H9 (cell line): ENCODE data around the gene IL10RA. TPM values are rescaled to one million over a fixed set of nuclear protein-coding genes. Genes with fewer than 3 reads are reported as not detected.

Experiments used
- DNase-seq: peaks from one replicate; pipeline ENCODE4 v3.0.0-alpha.2; 2017
- H2AFZ ChIP-seq: one replicate; pipeline ENCODE4 v1.6.1; 2013; ENCODE audit warnings: mild to moderate bottlenecking, low read length, control low read depth, moderate library complexity
- H2AK5ac ChIP-seq: 2 replicates; pipeline ENCODE4 v1.6.1; 2013; ENCODE audit warnings: low read length, control low read depth, mixed read lengths; ENCODE audit not compliant: insufficient read length
- H2BK120ac ChIP-seq: one replicate; pipeline ENCODE4 v1.6.1; 2013; ENCODE audit warnings: low read depth, mild to moderate bottlenecking, low read length, control low read depth, inconsistent platforms; ENCODE audit not compliant: poor library complexity, severe bottlenecking
- H2BK12ac ChIP-seq: 2 replicates; pipeline ENCODE4 v1.6.1; 2013; ENCODE audit warnings: low read length, control low read depth, mixed read lengths, low read depth; ENCODE audit not compliant: insufficient read length
- H2BK15ac ChIP-seq: 2 replicates; pipeline ENCODE4 v1.6.1; 2013; ENCODE audit warnings: low read depth, low read length, control low read depth
- H2BK20ac ChIP-seq: one replicate; pipeline ENCODE4 v1.6.1; 2013; ENCODE audit warnings: low read depth, mild to moderate bottlenecking, low read length, control low read depth, inconsistent platforms; ENCODE audit not compliant: poor library complexity, severe bottlenecking
- H2BK5ac ChIP-seq: 2 replicates; pipeline ENCODE4 v1.6.1; 2013; ENCODE audit warnings: low read length, control low read depth, mixed read lengths; ENCODE audit not compliant: insufficient read length
- H3K14ac ChIP-seq: 2 replicates; pipeline ENCODE4 v1.6.1; 2013; ENCODE audit warnings: low read length, control low read depth; ENCODE audit not compliant: insufficient read depth
- H3K18ac ChIP-seq: 2 replicates; pipeline ENCODE4 v1.6.1; 2013; ENCODE audit warnings: low read depth, mild to moderate bottlenecking, mixed read lengths, low read length, control low read depth; ENCODE audit not compliant: insufficient read length
- H3K23ac ChIP-seq: 2 replicates; pipeline ENCODE4 v1.6.1; 2013; ENCODE audit warnings: low read length, control low read depth, mixed read lengths, low read depth; ENCODE audit not compliant: insufficient read length
- H3K23me2 ChIP-seq: 2 replicates; pipeline ENCODE4 v1.6.1; 2013; ENCODE audit warnings: low read depth, mild to moderate bottlenecking, mixed read lengths, low read length, control low read depth; ENCODE audit not compliant: insufficient read length, poor library complexity, severe bottlenecking
- H3K27ac ChIP-seq: 2 replicates; pipeline ENCODE4 v1.5.1; 2013; ENCODE audit warnings: low read length, control low read depth, mixed read lengths, low read depth; ENCODE audit not compliant: insufficient read length
- H3K27me3 ChIP-seq: 2 replicates; pipeline ENCODE4 v1.6.1; 2013; ENCODE audit warnings: low read length, control low read depth, inconsistent platforms; ENCODE audit not compliant: insufficient read depth
- H3K4ac ChIP-seq: 2 replicates; pipeline ENCODE4 v1.6.1; 2013; ENCODE audit warnings: low read depth, mild to moderate bottlenecking, control low read depth, inconsistent platforms, low read length, moderate library complexity
- H3K4me1 ChIP-seq: 2 replicates; pipeline ENCODE4 v1.6.1; 2013; ENCODE audit warnings: low read length, control low read depth, inconsistent platforms; ENCODE audit not compliant: insufficient read depth
- H3K4me2 ChIP-seq: 2 replicates; pipeline ENCODE4 v1.6.1; 2013; ENCODE audit warnings: low read length, control low read depth, mixed read lengths; ENCODE audit not compliant: insufficient read length, insufficient read depth
- H3K56ac ChIP-seq: 2 replicates; pipeline ENCODE4 v1.6.1; 2013; ENCODE audit warnings: low read depth, mild to moderate bottlenecking, mixed read lengths, low read length, control low read depth; ENCODE audit not compliant: insufficient read length
- H3K79me1 ChIP-seq: 2 replicates; pipeline ENCODE4 v1.6.1; 2013; ENCODE audit warnings: low read depth, mild to moderate bottlenecking, moderate library complexity, low read length, control low read depth, inconsistent platforms; ENCODE audit not compliant: insufficient read depth, poor library complexity, severe bottlenecking
- H3K79me2 ChIP-seq: 2 replicates; pipeline ENCODE4 v1.6.1; 2013; ENCODE audit warnings: low read length, control low read depth, inconsistent platforms; ENCODE audit not compliant: insufficient read depth
- H3K9ac ChIP-seq: 2 replicates; pipeline ENCODE4 v1.6.1; 2013; ENCODE audit warnings: low read length, control low read depth, mixed read lengths; ENCODE audit not compliant: insufficient read length; ENCODE audit errors: extremely low read depth
- H3K9me3 ChIP-seq: one replicate; pipeline ENCODE4 v1.6.1; 2013; ENCODE audit warnings: low read depth, low read length, inconsistent platforms; ENCODE audit not compliant: control insufficient read depth
- H3T11ph ChIP-seq: one replicate; pipeline ENCODE4 v1.6.1; 2013; ENCODE audit warnings: mild to moderate bottlenecking, low read length, control low read depth, inconsistent platforms
- H4K20me1 ChIP-seq: one replicate; pipeline ENCODE4 v1.6.1; 2013; ENCODE audit not compliant: control insufficient read depth, insufficient read length, insufficient read depth
- H4K5ac ChIP-seq: 2 replicates; pipeline ENCODE4 v1.6.1; 2013; ENCODE audit warnings: low read depth, mild to moderate bottlenecking, mixed read lengths, low read length, control low read depth; ENCODE audit not compliant: insufficient read length
- H4K8ac ChIP-seq: replicated peaks from 2 replicates; pipeline ENCODE4 v1.6.1; 2013; ENCODE audit warnings: low read length, control low read depth, mixed read lengths, low read depth; ENCODE audit not compliant: insufficient read length
- H4K91ac ChIP-seq: 2 replicates; pipeline ENCODE4 v1.6.1; 2013; ENCODE audit warnings: low read depth, mild to moderate bottlenecking, moderate library complexity, mixed read lengths, low read length, control low read depth; ENCODE audit not compliant: insufficient read length
- H3K27ac Mint-ChIP-seq, 3 experiments: 2 replicates in 2 of 3; 3 replicates in 1 of 3; pipeline ENCODE4 v1.8.0; 2020 to 2021; ENCODE audit warnings: mixed read lengths in 3 of 3, mild to moderate bottlenecking in 1 of 3, moderate library complexity in 1 of 3
- H3K27me3 Mint-ChIP-seq: 2 replicates; pipeline ENCODE4 v1.8.0; 2021; ENCODE audit warnings: low read depth, mild to moderate bottlenecking, moderate library complexity, mixed read lengths
- H3K36me3 Mint-ChIP-seq, 3 experiments: 2 replicates in 2 of 3; 3 replicates in 1 of 3; pipeline ENCODE4 v1.8.0; 2020 to 2021; ENCODE audit warnings: low read depth in 3 of 3, mixed read lengths in 3 of 3; ENCODE audit not compliant: insufficient read depth in 1 of 3
- H3K4me1 Mint-ChIP-seq, 2 experiments: 2 replicates each; pipeline ENCODE4 v1.8.0; 2020; ENCODE audit warnings: mixed read lengths in 2 of 2
- H3K4me3 Mint-ChIP-seq, 2 experiments: 2 replicates in 1 of 2; 3 replicates in 1 of 2; pipeline ENCODE4 v1.8.0; 2020 to 2021; ENCODE audit warnings: mild to moderate bottlenecking in 2 of 2, mixed read lengths in 2 of 2, moderate library complexity in 1 of 2
- H3K9me3 Mint-ChIP-seq, 2 experiments: 2 replicates in 1 of 2; 3 replicates in 1 of 2; pipeline ENCODE4 v1.8.0; 2020; ENCODE audit warnings: mild to moderate bottlenecking in 2 of 2, mixed read lengths in 2 of 2, moderate library complexity in 1 of 2
- WGBS: extraction: QIAGEN DNeasy Blood & Tissue Kit; methylation state at CpG from one replicate; pipeline ENCODE4 v1.1.7; 2013; ENCODE audit warnings: missing lambda C conversion rate, low lambda C conversion rate, mixed read lengths; ENCODE audit not compliant: insufficient read length; ENCODE audit errors: extremely low coverage; 5-methylcytosine and 5-hydroxymethylcytosine counted together
- total RNA-seq: library from RNA; stranded (reverse); gene quantifications from 2 replicates; pipeline ENCODE4 v1.2.1, GENCODE V29; 2021
- TF ChIP-seq, protein P1 (sequence below): fragments of 200-600 bp; sonication (generic); conservative IDR thresholded peaks from 3 replicates; pipeline ENCODE4 v1.8.0; 2021; ENCODE audit warnings: antibody characterized with exemption, mild to moderate bottlenecking

Gene IL10RA
- total RNA-seq, 1 experiment from 2014 or later = not detected

DNA sequence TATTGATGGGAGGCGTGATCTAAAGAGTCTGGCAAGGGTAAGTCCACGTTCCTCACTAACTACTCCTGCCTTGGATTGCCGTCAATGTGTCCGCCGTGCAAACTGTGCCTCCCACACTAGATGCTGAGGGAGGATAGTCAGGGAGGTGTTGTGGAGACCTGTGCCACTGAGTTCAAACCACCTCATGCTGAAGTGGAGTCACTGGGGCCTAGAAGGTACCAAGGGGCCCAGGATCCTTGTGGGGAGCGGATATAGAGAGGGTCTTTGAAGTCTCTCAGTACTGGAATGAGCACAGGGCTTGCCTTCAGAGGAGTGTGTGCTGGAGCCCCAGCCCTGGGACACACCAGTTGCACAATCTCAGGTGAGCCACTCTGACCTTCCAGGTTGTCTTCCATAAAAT is 63.6 kb downstream of the IL10RA start:
- Mint-ChIP-seq H3K4me3 (no peak overlapping the region), H3K36me3 (no peaks in the 10 kb centered on the region), H3K9me3 (no peaks in the 10 kb centered on the region), H3K27ac (no peak overlapping the region), H3K4me1 (peaks cover 2% of the 10 kb centered on the region in 2 experiments; a peak in 1 of 4 replicates), H3K27me3 (peaks cover 6% of the 10 kb centered on the region)
- H2BK12ac ChIP-seq = no peak overlapping the region
- TF ChIP-seq, protein P1, sequence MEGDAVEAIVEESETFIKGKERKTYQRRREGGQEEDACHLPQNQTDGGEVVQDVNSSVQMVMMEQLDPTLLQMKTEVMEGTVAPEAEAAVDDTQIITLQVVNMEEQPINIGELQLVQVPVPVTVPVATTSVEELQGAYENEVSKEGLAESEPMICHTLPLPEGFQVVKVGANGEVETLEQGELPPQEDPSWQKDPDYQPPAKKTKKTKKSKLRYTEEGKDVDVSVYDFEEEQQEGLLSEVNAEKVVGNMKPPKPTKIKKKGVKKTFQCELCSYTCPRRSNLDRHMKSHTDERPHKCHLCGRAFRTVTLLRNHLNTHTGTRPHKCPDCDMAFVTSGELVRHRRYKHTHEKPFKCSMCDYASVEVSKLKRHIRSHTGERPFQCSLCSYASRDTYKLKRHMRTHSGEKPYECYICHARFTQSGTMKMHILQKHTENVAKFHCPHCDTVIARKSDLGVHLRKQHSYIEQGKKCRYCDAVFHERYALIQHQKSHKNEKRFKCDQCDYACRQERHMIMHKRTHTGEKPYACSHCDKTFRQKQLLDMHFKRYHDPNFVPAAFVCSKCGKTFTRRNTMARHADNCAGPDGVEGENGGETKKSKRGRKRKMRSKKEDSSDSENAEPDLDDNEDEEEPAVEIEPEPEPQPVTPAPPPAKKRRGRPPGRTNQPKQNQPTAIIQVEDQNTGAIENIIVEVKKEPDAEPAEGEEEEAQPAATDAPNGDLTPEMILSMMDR = no peak
- H3K18ac ChIP-seq = no peak overlapping the region
- H2AFZ ChIP-seq = no peak overlapping the region
- H3K4ac ChIP-seq = no peak overlapping the region
- no peaks in the 10 kb centered on the region for H3K23me2 ChIP-seq
- H2AK5ac ChIP-seq = no peak overlapping the region
- no peak for DNase-seq
- H3K4me1 ChIP-seq = no peaks in the 10 kb centered on the region
- no peaks in the 10 kb centered on the region for H3K79me1 ChIP-seq
- H3K27ac ChIP-seq = no peak overlapping the region
- H3K4me2 ChIP-seq = no peak overlapping the region
- H3K23ac ChIP-seq = no peak overlapping the region
- no peak overlapping the region for H2BK120ac ChIP-seq
- H3K9me3 ChIP-seq = no peaks in the 10 kb centered on the region
- H2BK15ac ChIP-seq = no peak overlapping the region
- H4K91ac ChIP-seq = no peak overlapping the region
- H4K20me1 ChIP-seq = no peaks in the 10 kb centered on the region
- H3K14ac ChIP-seq = no peak overlapping the region
- H3T11ph ChIP-seq = no peak overlapping the region
- no peaks in the 10 kb centered on the region for H3K79me2 ChIP-seq
- no peak overlapping the region for H3K9ac ChIP-seq
- no peak overlapping the region for H4K5ac ChIP-seq
- H2BK20ac ChIP-seq = no peak overlapping the region
- no peaks in the 10 kb centered on the region for H3K27me3 ChIP-seq
- H4K8ac ChIP-seq = no peak overlapping the region
- no peak overlapping the region for H2BK5ac ChIP-seq
- no CpG with 5 or more reads among the region's 6 CpGs for WGBS
- H3K56ac ChIP-seq = no peak overlapping the region
